DOHH2 (cell line): ENCODE measurements around the gene TUT4.

Source experiments
- EZH2phosphoT487 ChIP-seq: fragments of 200-600 bp; sonication (generic); IDR thresholded peaks from 2 replicates; pipeline ENCODE4 v1.6.1; 2017; ENCODE audit warnings: borderline replicate concordance, mild to moderate bottlenecking, antibody characterized with exemption, low read length, moderate library complexity, mixed read lengths
- TF ChIP-seq, protein P1 (sequence below): fragments of 200-600 bp; sonication (generic); IDR thresholded peaks from one replicate; pipeline ENCODE4 v1.5.1; 2014; ENCODE audit warnings: antibody characterized with exemption, mild to moderate bottlenecking, low read depth, low read length; ENCODE audit not compliant: poor library complexity, severe bottlenecking

DNA sequence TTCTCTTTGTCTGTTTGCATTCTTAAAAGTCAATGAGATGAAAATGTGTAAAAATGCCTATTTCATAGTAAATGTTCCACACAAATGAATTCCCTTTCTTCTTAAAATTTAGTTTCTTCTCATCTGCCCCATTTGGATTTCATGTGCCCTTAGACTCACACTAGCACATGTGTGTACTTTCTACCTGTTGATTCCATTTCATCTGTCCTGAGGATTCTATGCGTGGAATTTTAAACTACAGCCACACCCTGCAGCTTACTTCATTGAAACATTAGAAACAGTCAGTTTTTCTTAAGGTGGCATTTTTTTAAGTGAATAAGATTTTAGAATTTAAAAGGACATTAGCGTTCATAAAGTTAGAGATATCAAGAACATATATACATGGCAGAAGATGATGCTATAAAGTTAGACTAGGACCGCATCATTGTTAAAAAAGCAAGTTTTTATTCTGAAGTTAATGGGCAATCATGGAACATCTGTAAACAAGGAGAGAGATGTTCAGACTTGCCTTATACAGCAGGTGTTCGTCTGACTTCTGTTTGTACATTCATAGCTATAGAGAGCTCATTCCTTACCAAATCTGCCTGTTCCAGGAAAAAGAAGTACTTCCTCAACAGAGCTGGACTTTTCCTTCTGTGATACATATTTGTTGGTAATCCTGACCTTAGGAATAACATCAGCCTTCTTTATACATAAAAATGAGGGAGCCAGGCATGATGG, 3.9 kb upstream of the TUT4 start:
- TF ChIP-seq, protein P1, sequence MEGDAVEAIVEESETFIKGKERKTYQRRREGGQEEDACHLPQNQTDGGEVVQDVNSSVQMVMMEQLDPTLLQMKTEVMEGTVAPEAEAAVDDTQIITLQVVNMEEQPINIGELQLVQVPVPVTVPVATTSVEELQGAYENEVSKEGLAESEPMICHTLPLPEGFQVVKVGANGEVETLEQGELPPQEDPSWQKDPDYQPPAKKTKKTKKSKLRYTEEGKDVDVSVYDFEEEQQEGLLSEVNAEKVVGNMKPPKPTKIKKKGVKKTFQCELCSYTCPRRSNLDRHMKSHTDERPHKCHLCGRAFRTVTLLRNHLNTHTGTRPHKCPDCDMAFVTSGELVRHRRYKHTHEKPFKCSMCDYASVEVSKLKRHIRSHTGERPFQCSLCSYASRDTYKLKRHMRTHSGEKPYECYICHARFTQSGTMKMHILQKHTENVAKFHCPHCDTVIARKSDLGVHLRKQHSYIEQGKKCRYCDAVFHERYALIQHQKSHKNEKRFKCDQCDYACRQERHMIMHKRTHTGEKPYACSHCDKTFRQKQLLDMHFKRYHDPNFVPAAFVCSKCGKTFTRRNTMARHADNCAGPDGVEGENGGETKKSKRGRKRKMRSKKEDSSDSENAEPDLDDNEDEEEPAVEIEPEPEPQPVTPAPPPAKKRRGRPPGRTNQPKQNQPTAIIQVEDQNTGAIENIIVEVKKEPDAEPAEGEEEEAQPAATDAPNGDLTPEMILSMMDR: no peak
- no peak for TF ChIP-seq EZH2phosphoT487
